ENCODE results near the gene SLC35F1. TPM values are rescaled to one million over a fixed set of nuclear protein-coding genes. Genes with fewer than 3 reads are reported as not detected.

The SLC35F1 gene
- total and polyA plus RNA-seq, 2 donors (not counting 1 experiment from before 2014, with no cell fraction given), result not detected

DNA sequence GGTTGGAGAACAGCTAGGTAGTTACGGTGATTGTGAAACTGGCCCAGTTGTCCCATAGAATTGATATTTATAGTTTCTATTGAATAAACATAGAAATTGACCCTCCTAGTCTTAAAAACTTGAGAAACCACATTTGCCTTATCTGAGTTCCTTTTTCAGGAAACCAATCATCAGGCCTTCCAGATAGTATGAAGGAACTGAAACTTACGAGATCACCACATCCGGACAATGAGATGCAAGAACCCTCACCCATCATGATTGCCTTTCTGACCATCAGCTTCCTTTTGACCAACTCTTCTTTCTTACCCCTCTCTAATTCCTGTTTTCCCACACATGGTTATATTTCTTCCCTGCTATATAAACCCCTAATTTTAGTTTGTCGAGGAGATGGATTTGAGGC, 21.8 kb downstream of the SLC35F1 start:
- POLR2A ChIA-PET, result no interaction called here
- Mint-ChIP-seq H3K4me3 (no peak overlapping the region), H3K27me3 (peaks cover 5% of the 10 kb centered on the region), H3K9me3 (ENCODE audit: insufficient read depth) (peaks cover 20% of the 10 kb centered on the region), H3K27ac (no peak overlapping the region), H3K4me1 (no peaks in the 10 kb centered on the region)
- no peaks in the 10 kb centered on the region for H3K79me2 ChIP-seq (ENCODE audit: control insufficient read depth, insufficient read depth, low read length)
- H3K4me3 ChIP-seq (ENCODE audit: control extremely low read depth in 1 of 5, extremely low read depth in 1 of 5, insufficient read depth in 1 of 5, low read depth in 2 of 5, low read length in 4 of 5), result no peak overlapping the region
- CTCF ChIA-PET, result no interaction called here
- H3K4me1 ChIP-seq (ENCODE audit: control insufficient read depth in 2 of 2, insufficient read depth in 2 of 2, low read length in 2 of 2), result no peaks in the 10 kb centered on the region
- 71% methylated on average over 2 of the region's 4 CpGs for WGBS (ENCODE audit: insufficient coverage)
- H3K36me3 ChIP-seq (replicated peaks in 1 of 2; ENCODE audit: control extremely low read depth in 1 of 2, control insufficient read depth in 1 of 2, extremely low read depth in 1 of 2, insufficient read depth in 2 of 2, low read length in 1 of 2), result no peaks in the 10 kb centered on the region
- no peaks in the 10 kb centered on the region for H3K27me3 ChIP-seq (replicated peaks in 1 of 4; ENCODE audit: control extremely low read depth in 1 of 4, control insufficient read depth in 3 of 4, insufficient read depth in 4 of 4, low read length in 3 of 4)
- H3K4me2 ChIP-seq (replicated peaks; ENCODE audit: low read depth, low read length, poor library complexity, severe bottlenecking), result no peak overlapping the region
- no peak overlapping the region for H3K27ac ChIP-seq (ENCODE audit: low read length in 2 of 2)
- no peak overlapping the region for H3K9ac ChIP-seq (ENCODE audit: low read length)
- ATAC-seq (ENCODE audit: low read depth) (no peak), DNase-seq (no peak)
- TF ChIP-seq EZH2 (IDR thresholded peaks at IDR 0.05; ENCODE audit: borderline replicate concordance, insufficient read depth, low read depth, low read length, poor library complexity, severe bottlenecking), result no peak
- TF ChIP-seq, protein P1, sequence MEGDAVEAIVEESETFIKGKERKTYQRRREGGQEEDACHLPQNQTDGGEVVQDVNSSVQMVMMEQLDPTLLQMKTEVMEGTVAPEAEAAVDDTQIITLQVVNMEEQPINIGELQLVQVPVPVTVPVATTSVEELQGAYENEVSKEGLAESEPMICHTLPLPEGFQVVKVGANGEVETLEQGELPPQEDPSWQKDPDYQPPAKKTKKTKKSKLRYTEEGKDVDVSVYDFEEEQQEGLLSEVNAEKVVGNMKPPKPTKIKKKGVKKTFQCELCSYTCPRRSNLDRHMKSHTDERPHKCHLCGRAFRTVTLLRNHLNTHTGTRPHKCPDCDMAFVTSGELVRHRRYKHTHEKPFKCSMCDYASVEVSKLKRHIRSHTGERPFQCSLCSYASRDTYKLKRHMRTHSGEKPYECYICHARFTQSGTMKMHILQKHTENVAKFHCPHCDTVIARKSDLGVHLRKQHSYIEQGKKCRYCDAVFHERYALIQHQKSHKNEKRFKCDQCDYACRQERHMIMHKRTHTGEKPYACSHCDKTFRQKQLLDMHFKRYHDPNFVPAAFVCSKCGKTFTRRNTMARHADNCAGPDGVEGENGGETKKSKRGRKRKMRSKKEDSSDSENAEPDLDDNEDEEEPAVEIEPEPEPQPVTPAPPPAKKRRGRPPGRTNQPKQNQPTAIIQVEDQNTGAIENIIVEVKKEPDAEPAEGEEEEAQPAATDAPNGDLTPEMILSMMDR (IDR thresholded peaks at IDR 0.05), result no peak
- H4K20me1 ChIP-seq (ENCODE audit: control insufficient read depth, insufficient read depth, low read length, poor library complexity, severe bottlenecking), result no peaks in the 10 kb centered on the region
- intact Hi-C loops (cut with micrococcal nuclease), result no loop called here
- peaks cover 0 to 23% (median 0%) of the 10 kb centered on the region in 3 donors for H3K9me3 ChIP-seq (ENCODE audit: control extremely low read depth in 1 of 3, control insufficient read depth in 2 of 3, insufficient read depth in 1 of 3, low read length in 2 of 3)
- H2AFZ ChIP-seq (ENCODE audit: insufficient read depth, low read depth, low read length, poor library complexity, severe bottlenecking), result no peak overlapping the region

- Histone ChIP-seq H3K9me3 (ENCODE audit: control extremely low read depth in 1 of 3, control insufficient read depth in 2 of 3, insufficient read depth in 1 of 3, low read length in 2 of 3) (peaks cover 0 to 23% (median 0%) of the 10 kb centered on the region in 3 donors), H4K20me1 (ENCODE audit: control insufficient read depth, insufficient read depth, low read length, poor library complexity, severe bottlenecking) (no peaks in the 10 kb centered on the region), H2AFZ (ENCODE audit: insufficient read depth, low read depth, low read length, poor library complexity, severe bottlenecking) (no peak overlapping the region), H3K27me3 (replicated peaks in 1 of 4; ENCODE audit: control extremely low read depth in 1 of 4, control insufficient read depth in 3 of 4, insufficient read depth in 4 of 4, low read length in 3 of 4) (no peaks in the 10 kb centered on the region), H3K9ac (ENCODE audit: low read length) (no peak overlapping the region), H3K79me2 (ENCODE audit: control insufficient read depth, insufficient read depth, low read length) (no peaks in the 10 kb centered on the region), H3K4me2 (replicated peaks; ENCODE audit: low read depth, low read length, poor library complexity, severe bottlenecking) (no peak overlapping the region), H3K4me1 (ENCODE audit: control insufficient read depth in 2 of 2, insufficient read depth in 2 of 2, low read length in 2 of 2) (no peaks in the 10 kb centered on the region), H3K36me3 (replicated peaks in 1 of 2; ENCODE audit: control extremely low read depth in 1 of 2, control insufficient read depth in 1 of 2, extremely low read depth in 1 of 2, insufficient read depth in 2 of 2, low read length in 1 of 2) (no peaks in the 10 kb centered on the region), H3K4me3 (ENCODE audit: control extremely low read depth in 1 of 5, extremely low read depth in 1 of 5, insufficient read depth in 1 of 5, low read depth in 2 of 5, low read length in 4 of 5) (no peak overlapping the region), H3K27ac (ENCODE audit: low read length in 2 of 2) (no peak overlapping the region)
- POLR2A ChIA-PET, result no interaction called here
- Mint-ChIP-seq H3K27me3 (peaks cover 5% of the 10 kb centered on the region), H3K9me3 (ENCODE audit: insufficient read depth) (peaks cover 20% of the 10 kb centered on the region), H3K27ac (no peak overlapping the region), H3K4me3 (no peak overlapping the region), H3K4me1 (no peaks in the 10 kb centered on the region)
- WGBS (ENCODE audit: insufficient coverage), result no CpG with 5 or more reads among the region's 1 CpG
- ATAC-seq (ENCODE audit: low read depth) (no peak), DNase-seq (no peak)
- TF ChIP-seq, protein P1 (IDR thresholded peaks at IDR 0.05), result no peak
- TF ChIP-seq EZH2 (IDR thresholded peaks at IDR 0.05; ENCODE audit: borderline replicate concordance, insufficient read depth, low read depth, low read length, poor library complexity, severe bottlenecking), result no peak
- intact Hi-C loops (cut with micrococcal nuclease), result no loop called here
- CTCF ChIA-PET, result no interaction called here
Measured at GRCh38 chr6:117929501-117929900, 22.4 kb downstream of the SLC35F1 start.
